B cell (primary cell): ENCODE measurements around the gene KRTAP29-1. TPM values are rescaled to one million over a fixed set of nuclear protein-coding genes. Genes with fewer than 3 reads are reported as not detected.
"Not testable (repeated sequence)": the region's sequence is repeated elsewhere in the genome, so short reads cannot be mapped to it uniquely, and the experiment has no call there.

Experiments used
- ATAC-seq: fragments of 200-7000 bp; cut with Tn5 transposase; one replicate; pipeline ENCODE4 v1.10.0; 2021; ENCODE audit warnings: low read depth, mild to moderate bottlenecking, moderate number of reproducible peaks, moderate library complexity
- CTCF ChIA-PET: fragments of 350-600 bp; sonication (Branson Sonifier 250); formaldehyde crosslinking; loops from one replicate; lab custom pipeline; 2021; ENCODE audit warnings: antibody characterized with exemption, inconsistent platforms; lab: Charles Lee
- POLR2A ChIA-PET: fragments of 350-600 bp; sonication (Branson Sonifier 250); formaldehyde crosslinking; loops from one replicate; lab custom pipeline; 2021; ENCODE audit warnings: antibody characterized with exemption; lab: Charles Lee
- DNase-seq: peaks from one replicate; pipeline ENCODE4 v3.0.0; 2013
- H2AFZ ChIP-seq: 2 replicates; pipeline ENCODE4 v1.6.1; 2012; ENCODE audit warnings: mild to moderate bottlenecking, low read depth, low read length; ENCODE audit not compliant: insufficient read depth, poor library complexity, severe bottlenecking
- H3K27ac ChIP-seq, 2 donors: 1 replicate in 1 of 2; 2 replicates in 1 of 2; pipeline ENCODE4 v1.5.1; 2012 to 2013; ENCODE audit warnings: low read length in 2 of 2, mild to moderate bottlenecking in 2 of 2, moderate library complexity in 1 of 2
- H3K27me3 ChIP-seq, 4 experiments: fragments of 200-600 bp in 1 of 4; sonication (generic) in 1 of 4; replicated peaks in 1 of 4; 1 replicate in 2 of 4; 2 replicates in 2 of 4; pipeline versions ENCODE4 v1.6.1 to v1.7.0; 2013 to 2016; ENCODE audit warnings: low read length in 3 of 4, mild to moderate bottlenecking in 2 of 4, mixed read lengths in 1 of 4, moderate library complexity in 1 of 4; ENCODE audit not compliant: insufficient read depth in 4 of 4, control insufficient read depth in 3 of 4; ENCODE audit errors: control extremely low read depth in 1 of 4
- H3K36me3 ChIP-seq, 2 experiments: replicated peaks in 1 of 2; 1 replicate in 1 of 2; 2 replicates in 1 of 2; pipeline versions ENCODE4 v1.6.1 to v1.7.1; 2013; ENCODE audit warnings: low read length in 1 of 2; ENCODE audit not compliant: insufficient read depth in 2 of 2, control insufficient read depth in 1 of 2; ENCODE audit errors: control extremely low read depth in 1 of 2, extremely low read depth in 1 of 2
- H3K4me1 ChIP-seq, 2 donors: fragments of 200-600 bp in 1 of 2; sonication (generic) in 1 of 2; 1 replicate in 1 of 2; 2 replicates in 1 of 2; pipeline versions ENCODE4 v1.5.1 to v1.6.1; 2013 to 2017; ENCODE audit warnings: low read length in 2 of 2; ENCODE audit not compliant: control insufficient read depth in 2 of 2, insufficient read depth in 2 of 2
- H3K4me2 ChIP-seq: replicated peaks from 2 replicates; pipeline ENCODE3; 2012; ENCODE audit warnings: mild to moderate bottlenecking, low read depth, low read length; ENCODE audit not compliant: poor library complexity, severe bottlenecking
- H3K4me3 ChIP-seq, 5 experiments: fragments of 200-600 bp in 1 of 5; sonication (generic) in 1 of 5; 1 replicate in 3 of 5; 2 replicates in 2 of 5; pipeline versions ENCODE4 v1.5.1 to v1.7.0; 2011 to 2016; ENCODE audit warnings: low read length in 4 of 5, mild to moderate bottlenecking in 4 of 5, low read depth in 2 of 5, control low read depth in 1 of 5, moderate library complexity in 1 of 5; ENCODE audit not compliant: insufficient read depth in 1 of 5; ENCODE audit errors: control extremely low read depth in 1 of 5, extremely low read depth in 1 of 5
- H3K79me2 ChIP-seq: fragments of 200-600 bp; sonication (generic); one replicate; pipeline ENCODE4 v1.6.0; 2016; ENCODE audit warnings: low read length; ENCODE audit not compliant: control insufficient read depth, insufficient read depth
- H3K9ac ChIP-seq: fragments of 200-600 bp; sonication (generic); 2 replicates; pipeline ENCODE4 v1.6.1; 2017; ENCODE audit warnings: mild to moderate bottlenecking, low read length, moderate library complexity
- H3K9me3 ChIP-seq, 3 donors: one replicate each; pipeline versions ENCODE4 v1.6.1 to v1.7.1; 2013; ENCODE audit warnings: low read length in 2 of 3; ENCODE audit not compliant: control insufficient read depth in 2 of 3, insufficient read depth in 1 of 3; ENCODE audit errors: control extremely low read depth in 1 of 3
- H4K20me1 ChIP-seq: 2 replicates; pipeline ENCODE4 v1.6.0; 2012; ENCODE audit warnings: mild to moderate bottlenecking, low read length; ENCODE audit not compliant: insufficient read depth, control insufficient read depth, poor library complexity, severe bottlenecking
- H3K27ac Mint-ChIP-seq: one replicate; pipeline ENCODE4 v1.8.0; 2021; ENCODE audit warnings: mixed read lengths
- H3K27me3 Mint-ChIP-seq: one replicate; pipeline ENCODE4 v1.8.0; 2021; ENCODE audit warnings: mixed read lengths
- H3K4me1 Mint-ChIP-seq: one replicate; pipeline ENCODE4 v1.8.0; 2021; ENCODE audit warnings: mixed read lengths
- H3K4me3 Mint-ChIP-seq: one replicate; pipeline ENCODE4 v1.8.0; 2021; ENCODE audit warnings: mixed read lengths
- H3K9me3 Mint-ChIP-seq: one replicate; pipeline ENCODE4 v1.8.0; 2022; ENCODE audit warnings: mixed read lengths; ENCODE audit not compliant: insufficient read depth
- EZH2 ChIP-seq: IDR thresholded peaks from 2 replicates; pipeline ENCODE4 v1.6.1; 2012; ENCODE audit warnings: borderline replicate concordance, low read depth, mild to moderate bottlenecking, moderate library complexity, low read length; ENCODE audit not compliant: insufficient read depth, poor library complexity, severe bottlenecking
- WGBS: methylation state at CpG from one replicate; pipeline ENCODE4 v1.1.5; 2013; ENCODE audit warnings: missing lambda C conversion rate; ENCODE audit not compliant: insufficient coverage; 5-methylcytosine and 5-hydroxymethylcytosine counted together
- intact Hi-C: fragments of 100-400 bp; cut with micrococcal nuclease; formaldehyde crosslinking; loops from one replicate; pipeline ENCODE4 v1.10.0; 2022
- polyA plus RNA-seq: library from polyadenylated mRNA; depleted of rRNA; stranded (reverse); fragments of >200 nt; gene quantifications from 2 replicates; pipeline ENCODE4 v1.2.3, GENCODE V29; 2012
- total RNA-seq, 2 donors: library from RNA; stranded (reverse); fragments of 120-200 nt in 1 of 2; gene quantifications; 1 replicate in 1 of 2; 2 replicates in 1 of 2; pipeline versions ENCODE4 v1.2.3 to v1.2.4, GENCODE V29; 2013 to 2022
- TF ChIP-seq, protein P1 (sequence below): fragments of 200-600 bp; IDR thresholded peaks from one replicate; pipeline ENCODE4 v1.8.0; 2022; ENCODE audit warnings: antibody characterized with exemption, mild to moderate bottlenecking

Gene KRTAP29-1
- total and polyA plus RNA-seq, 2 donors (not counting 1 experiment from before 2014, with no cell fraction given): 0.43 TPM; not detected in 1

DNA sequence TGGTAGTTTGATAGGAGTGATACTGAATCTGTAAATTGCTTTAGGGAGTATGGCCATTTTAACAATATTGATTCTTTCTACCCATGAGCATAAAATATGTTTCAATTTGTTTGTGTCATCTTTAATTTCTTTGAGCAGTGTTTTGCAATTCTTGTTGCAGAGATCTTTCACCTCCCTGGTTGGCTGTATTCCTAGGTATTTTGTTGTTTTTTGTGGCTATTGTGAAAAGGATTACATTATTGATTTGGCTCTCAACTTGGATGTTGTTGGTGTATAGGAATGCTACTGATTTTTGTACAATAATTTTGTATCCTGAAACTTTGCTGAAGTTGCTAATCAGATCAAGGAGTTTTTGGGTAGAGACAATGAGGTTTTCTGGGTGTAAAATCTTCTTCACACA lies 44.2 kb downstream of the KRTAP29-1 start:
- Histone ChIP-seq H3K79me2 (no peaks in the 10 kb centered on the region), H3K9ac (no peak overlapping the region), H3K9me3 (no peaks in the 10 kb centered on the region), H4K20me1 (no peaks in the 10 kb centered on the region), H2AFZ (no peak overlapping the region), H3K27ac (no peak overlapping the region), H3K4me2 (no peak overlapping the region), H3K27me3 (peaks cover 0 to 10% (median 3%) of the 10 kb centered on the region in 4 experiments), H3K36me3 (no peaks in the 10 kb centered on the region), H3K4me1 (no peaks in the 10 kb centered on the region), H3K4me3 (no peak overlapping the region)
- Mint-ChIP-seq H3K27me3 (peaks cover 74% of the 10 kb centered on the region), H3K9me3 (no peaks in the 10 kb centered on the region), H3K4me1 (no peaks in the 10 kb centered on the region), H3K27ac (no peak overlapping the region), H3K4me3 (no peak overlapping the region)
- intact Hi-C loops: no loop called here
- no peak for DNase-seq
- ATAC-seq: no peak
- TF ChIP-seq, protein P1, sequence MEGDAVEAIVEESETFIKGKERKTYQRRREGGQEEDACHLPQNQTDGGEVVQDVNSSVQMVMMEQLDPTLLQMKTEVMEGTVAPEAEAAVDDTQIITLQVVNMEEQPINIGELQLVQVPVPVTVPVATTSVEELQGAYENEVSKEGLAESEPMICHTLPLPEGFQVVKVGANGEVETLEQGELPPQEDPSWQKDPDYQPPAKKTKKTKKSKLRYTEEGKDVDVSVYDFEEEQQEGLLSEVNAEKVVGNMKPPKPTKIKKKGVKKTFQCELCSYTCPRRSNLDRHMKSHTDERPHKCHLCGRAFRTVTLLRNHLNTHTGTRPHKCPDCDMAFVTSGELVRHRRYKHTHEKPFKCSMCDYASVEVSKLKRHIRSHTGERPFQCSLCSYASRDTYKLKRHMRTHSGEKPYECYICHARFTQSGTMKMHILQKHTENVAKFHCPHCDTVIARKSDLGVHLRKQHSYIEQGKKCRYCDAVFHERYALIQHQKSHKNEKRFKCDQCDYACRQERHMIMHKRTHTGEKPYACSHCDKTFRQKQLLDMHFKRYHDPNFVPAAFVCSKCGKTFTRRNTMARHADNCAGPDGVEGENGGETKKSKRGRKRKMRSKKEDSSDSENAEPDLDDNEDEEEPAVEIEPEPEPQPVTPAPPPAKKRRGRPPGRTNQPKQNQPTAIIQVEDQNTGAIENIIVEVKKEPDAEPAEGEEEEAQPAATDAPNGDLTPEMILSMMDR: no peak
- no peak for TF ChIP-seq EZH2
- ChIA-PET CTCF (no interaction called here), POLR2A (no interaction called here)

DNA sequence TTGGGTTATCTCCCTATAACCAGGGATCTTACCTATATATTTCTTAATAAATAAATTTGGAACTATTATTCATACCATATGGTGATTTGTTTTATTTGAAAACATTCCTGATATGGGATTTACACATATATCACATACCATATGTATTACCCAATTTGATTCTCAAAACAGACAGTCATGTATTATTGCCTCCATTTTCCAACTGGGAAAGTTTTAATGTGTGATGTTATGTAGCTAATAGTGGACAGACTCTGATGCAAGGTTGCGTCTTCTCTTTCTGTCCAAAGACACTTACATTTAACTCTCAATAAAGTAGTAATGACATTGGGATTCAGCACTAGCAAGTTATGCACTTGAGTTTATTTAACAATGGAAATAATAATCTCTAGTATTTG lies 46.4 kb downstream of the KRTAP29-1 start:
- Histone ChIP-seq H3K27ac (no peak overlapping the region), H3K4me2 (no peak overlapping the region), H3K9ac (no peak overlapping the region), H3K79me2 (no peaks in the 10 kb centered on the region), H2AFZ (no peak overlapping the region), H3K36me3 (no peaks in the 10 kb centered on the region), H3K27me3 (peaks cover 0 to 10% (median 3%) of the 10 kb centered on the region in 4 experiments), H3K4me3 (no peak overlapping the region), H4K20me1 (no peaks in the 10 kb centered on the region), H3K4me1 (no peaks in the 10 kb centered on the region), H3K9me3 (no peaks in the 10 kb centered on the region)
- peak; percentile 1 for DNase-seq
- no peak overlapping the region for H3K27ac Mint-ChIP-seq
- peaks cover 70% of the 10 kb centered on the region for H3K27me3 Mint-ChIP-seq
- no peaks in the 10 kb centered on the region for H3K4me1 Mint-ChIP-seq
- CTCF ChIA-PET: no interaction called here
- intact Hi-C loops: no loop called here
- POLR2A ChIA-PET: no interaction called here
- TF ChIP-seq EZH2: no peak
- TF ChIP-seq, protein P1: no peak
- no peaks in the 10 kb centered on the region for H3K9me3 Mint-ChIP-seq
- no peak overlapping the region for H3K4me3 Mint-ChIP-seq
- WGBS: no CpG with 5 or more reads among the region's 1 CpG
- no peak for ATAC-seq

DNA sequence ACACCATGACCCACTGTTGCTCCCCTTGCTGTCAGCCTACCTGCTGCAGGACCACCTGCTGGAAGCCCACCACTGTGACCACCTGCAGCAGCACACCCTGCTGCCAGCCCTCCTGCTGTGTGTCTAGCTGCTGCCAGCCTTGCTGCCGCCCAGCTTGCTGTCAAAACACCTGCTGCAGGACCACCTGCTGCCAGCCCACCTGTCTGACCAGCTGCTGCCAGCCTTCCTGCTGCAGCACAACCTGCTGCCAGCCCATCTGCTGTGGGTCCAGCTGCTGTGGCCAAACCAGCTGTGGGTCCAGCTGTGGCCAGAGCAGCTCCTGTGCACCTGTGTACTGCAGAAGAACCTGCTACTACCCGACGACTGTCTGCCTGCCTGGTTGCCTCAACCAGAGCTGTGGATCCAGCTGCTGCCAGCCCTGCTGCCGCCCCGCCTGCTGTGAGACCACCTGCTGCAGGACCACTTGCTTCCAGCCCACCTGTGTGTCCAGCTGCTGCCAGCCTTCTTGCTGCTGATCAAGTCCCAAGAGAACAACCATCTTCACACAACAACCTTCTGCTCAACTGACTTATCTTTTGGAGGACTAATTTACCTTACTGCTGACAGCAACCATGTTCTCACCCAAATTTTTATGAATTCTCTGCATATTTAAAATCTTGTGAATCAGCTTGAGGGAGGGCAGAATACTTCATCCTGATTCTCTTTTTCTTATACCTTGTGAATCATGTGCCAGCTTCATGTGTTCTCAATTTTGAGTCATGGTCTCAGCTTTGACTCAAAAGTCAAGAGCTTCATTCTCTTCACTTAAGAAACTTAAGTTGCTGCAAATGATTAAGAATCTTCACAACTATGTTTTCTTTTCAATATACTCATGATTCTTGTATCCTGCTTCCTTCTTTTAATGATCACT lies 47.0 kb downstream of the KRTAP29-1 start, which contains the start of gene KRTAP9-9:
Gene KRTAP9-9, plus strand, starts transcription at position 4 of the 910 bp plus-strand sequence.
- H3K27ac Mint-ChIP-seq, H4K20me1 ChIP-seq, POLR2A ChIA-PET, H3K4me3 Mint-ChIP-seq, intact Hi-C loops, H3K27ac ChIP-seq, H3K9me3 Mint-ChIP-seq, H3K27me3 ChIP-seq, H3K4me2 ChIP-seq, H3K36me3 ChIP-seq, H3K4me1 Mint-ChIP-seq, H3K9me3 ChIP-seq, ATAC-seq, H3K4me1 ChIP-seq, CTCF ChIA-PET, H3K79me2 ChIP-seq, H2AFZ ChIP-seq, H3K4me3 ChIP-seq, H3K9ac ChIP-seq: not testable (repeated sequence)
- WGBS: 72% methylated on average over 5 of the region's 5 CpGs
- H3K27me3 Mint-ChIP-seq: peaks cover 65% of the 10 kb centered on the region
- peak; percentile 1 for DNase-seq
